Stimulated activated CD4-positive, alpha-beta T cell treated with anti-CD3 and anti-CD28 coated beads, Interleukin-12 subunit alpha, Interleukin-12 subunit beta, amount 100 ng/mL, for 48 hours (primary cell): ENCODE measurements around the gene SLC22A12.
A peak's percentile ranks its signal among the peaks of the same experiment; 100 is the strongest.

Experiments
- DNase-seq, 3 donors: peaks; one replicate each; pipeline ENCODE4 v3.0.0-alpha.2; 2020; ENCODE audit warnings: low read depth in 2 of 3, low spot score in 1 of 3

SLC22A12 gene

DNA sequence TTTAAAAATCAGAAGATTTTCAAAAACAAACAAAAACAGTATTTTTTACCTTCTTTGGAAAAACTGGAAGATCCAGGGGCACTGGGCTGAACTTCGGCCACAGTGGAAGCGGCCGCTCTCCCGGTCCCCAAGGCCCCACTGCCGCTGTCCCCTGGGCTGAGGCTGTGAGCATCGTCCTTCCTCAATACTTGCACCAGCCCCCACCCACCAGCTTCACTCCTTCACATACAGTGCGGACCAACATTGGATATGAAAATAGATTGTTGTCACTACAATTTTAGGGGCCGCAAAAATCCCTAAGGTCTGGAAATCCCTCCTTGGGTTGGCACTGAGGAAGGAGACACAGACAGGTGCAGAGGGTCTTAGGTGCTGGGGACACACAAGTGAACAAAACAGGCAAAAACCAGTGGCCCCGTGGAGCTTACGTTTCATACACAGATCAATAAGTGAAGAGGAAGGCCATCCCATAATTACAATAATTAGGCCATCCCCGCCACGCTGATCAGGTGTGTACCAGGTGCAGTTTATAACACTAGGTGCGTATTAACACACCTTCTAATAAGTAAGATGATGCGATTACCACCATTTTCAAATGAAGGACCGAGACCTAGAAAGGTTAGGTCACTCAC is 28.2 kb upstream of the SLC22A12 start:
- DNase-seq: no peak

GRCh38 chr11:64563966-64564365 is 27.1 kb upstream of the SLC22A12 start:
- DNase-seq: no peak

DNA sequence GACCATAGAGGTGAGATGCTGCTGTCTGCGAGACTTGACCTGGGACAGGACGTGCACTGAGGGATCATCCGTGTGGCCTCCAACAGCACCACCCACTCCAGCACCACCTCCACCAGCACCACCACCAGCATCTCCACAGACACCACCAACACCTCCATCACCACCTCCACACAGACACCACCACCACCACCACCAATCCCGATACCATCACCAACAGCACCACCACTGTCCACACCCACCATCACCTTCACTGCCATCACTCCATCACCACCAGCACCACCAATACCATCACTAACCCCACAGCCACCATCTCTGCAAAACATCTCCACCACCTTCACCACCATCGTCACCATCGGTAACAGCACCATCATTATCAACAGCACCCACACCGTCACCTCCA is 26.6 kb upstream of the SLC22A12 start:
- DNase-seq: no peak

DNA sequence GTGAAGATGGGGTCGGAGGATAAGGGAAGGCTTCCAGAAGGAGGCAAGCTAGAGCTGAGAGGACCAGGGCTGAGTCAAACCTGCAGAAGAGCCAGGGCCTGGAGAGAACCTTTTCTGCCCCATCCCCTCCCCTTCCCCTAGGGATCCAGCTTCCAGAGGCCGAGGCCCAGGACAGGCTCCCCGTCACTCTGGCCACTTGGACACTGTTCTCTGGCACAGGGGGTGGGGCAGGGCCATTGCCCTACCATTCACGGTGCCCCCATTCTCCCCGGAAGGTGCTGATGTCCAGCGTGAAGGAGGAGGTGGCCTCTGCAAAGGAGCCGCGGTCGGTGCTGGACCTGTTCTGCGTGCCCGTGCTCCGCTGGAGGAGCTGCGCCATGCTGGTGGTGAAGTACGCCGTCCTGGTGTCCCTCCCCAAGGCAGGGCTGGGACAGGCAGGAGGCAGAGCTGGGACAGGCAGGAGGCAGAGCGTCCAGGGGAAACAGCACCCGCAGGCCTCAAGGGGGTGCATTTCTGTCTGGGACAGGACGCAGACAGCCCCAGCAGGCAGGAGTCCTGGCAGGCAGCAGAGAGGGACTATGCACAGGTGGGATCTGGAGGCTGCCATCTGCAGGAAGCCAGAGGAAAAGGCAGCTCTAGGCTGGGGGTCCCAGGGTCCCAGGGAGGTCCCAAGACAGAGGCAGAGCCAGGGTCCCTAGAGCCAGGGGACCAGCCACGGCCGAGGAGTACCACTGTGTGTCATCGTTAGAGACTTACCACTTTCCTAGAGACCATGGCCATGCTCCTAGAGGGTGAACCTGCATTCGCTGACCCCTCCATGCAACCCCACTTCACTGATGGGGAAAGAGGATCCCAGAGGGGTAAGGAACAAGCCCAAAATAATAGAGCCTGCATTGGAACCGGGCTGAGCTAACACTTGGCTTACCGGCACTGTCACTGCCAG is 25.8 kb upstream of the SLC22A12 start:
- DNase-seq: no peak

DNA sequence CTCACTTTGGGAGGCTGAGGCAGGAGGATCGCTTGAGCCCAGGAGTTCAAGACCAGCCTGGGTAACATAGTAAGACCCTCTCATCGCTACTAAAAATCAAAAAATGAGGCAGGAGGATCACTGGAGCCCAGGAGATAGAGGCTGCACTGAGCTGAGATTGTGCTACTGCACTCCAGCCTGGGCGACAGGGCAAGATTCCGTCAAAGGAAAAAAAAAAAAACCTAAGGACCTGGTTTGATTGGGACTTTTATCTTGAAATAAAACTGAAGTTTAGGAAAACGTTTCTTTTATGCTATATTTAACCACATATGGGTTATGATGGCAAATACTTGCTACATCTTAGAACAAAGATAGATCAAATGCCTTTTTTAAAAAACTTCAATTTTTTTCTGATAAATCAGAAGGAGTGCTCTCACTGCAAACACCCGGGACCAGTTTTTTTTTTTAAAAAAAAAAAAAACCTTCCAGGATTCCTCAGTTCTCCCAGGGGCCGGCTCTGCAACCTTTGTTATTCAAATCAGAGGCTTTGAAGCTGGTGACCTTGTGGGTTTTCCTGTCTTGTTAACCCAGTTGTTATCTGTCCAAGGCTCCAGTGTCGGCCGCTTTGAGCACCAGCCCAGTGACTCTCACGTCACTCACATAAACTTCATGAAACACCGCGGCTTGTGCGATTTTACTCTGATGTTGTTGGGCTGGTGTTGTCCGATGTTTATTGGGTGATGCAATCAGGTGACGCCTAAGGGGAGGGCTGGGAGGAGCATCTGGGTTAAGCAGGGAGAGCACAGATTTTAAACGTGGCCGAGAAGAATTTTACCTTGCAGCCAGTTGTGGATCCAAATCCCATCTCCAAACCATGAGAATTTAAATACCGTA is 24.7 kb upstream of the SLC22A12 start:
- peak in 2 of 3 donors; percentile 6 to 16 for DNase-seq

DNA sequence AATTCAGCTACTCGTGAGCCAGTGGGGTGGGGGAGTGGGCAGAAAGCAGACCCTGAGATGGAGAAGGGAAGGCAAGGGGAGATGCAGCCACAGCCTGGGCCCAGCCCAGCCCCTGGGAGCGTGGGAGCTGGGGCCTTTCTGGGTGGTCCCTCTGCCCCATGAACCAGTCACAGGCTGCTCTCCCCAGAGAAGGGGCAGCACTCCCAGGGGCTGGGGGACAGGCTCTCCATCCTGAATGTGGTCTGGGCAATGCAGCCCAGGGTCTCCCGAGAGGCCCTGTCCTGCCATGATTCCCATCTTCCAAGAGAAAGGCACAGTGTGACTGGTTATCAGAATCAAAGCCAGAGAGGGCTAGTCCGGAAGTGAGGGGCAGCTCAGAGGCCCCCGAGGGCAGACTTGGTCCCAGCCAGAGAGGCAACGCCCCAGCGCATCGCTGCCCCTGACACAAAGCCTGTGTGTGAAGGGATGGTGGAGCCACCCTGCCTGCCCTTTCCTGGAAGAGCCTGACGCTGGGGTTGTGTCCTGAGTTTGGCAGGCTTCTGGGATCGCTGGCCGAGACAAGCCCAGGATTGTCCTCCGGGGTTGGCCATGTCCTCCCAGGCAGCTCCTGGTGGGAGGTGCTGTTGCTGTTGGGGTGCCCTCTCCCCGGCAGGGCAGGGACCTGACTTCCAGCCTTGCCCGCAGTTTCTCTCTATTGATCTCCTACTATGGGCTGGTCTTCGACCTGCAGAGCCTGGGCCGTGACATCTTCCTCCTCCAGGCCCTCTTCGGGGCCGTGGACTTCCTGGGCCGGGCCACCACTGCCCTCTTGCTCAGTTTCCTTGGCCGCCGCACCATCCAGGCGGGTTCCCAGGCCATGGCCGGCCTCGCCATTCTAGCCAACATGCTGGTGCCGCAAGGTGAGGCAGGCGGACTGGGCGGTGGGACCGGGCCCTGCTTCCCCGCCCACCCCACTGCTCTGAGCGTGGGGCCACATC is 23.8 kb upstream of the SLC22A12 start:
- no peak for DNase-seq

DNA sequence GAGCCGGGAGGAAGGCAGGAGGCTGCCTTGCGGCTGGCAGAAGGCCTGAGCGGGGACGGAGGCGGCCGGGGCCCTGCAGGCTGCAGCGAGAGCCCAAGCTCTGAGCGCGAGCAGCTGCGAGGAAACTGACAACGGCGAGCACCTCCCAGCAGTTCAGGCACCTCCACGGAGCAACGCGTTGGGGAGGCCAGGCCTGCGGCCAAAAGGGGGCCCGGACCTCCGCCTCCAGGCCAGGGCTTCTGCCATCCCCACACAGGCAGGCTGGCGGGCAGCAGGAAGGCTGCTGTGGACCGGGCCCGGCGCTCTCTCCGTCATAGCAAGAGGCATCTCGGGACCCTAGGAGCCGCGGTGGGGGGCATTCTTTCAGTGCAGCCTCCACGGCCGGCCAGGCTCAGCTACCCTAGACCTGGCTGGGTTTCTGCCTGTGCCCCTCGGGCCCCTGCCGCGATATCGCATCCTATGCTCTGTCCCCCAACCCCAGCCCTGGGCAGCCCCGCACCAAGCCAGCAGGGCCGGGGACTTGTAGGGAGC is 22.9 kb upstream of the SLC22A12 start:
- no peak for DNase-seq

DNA sequence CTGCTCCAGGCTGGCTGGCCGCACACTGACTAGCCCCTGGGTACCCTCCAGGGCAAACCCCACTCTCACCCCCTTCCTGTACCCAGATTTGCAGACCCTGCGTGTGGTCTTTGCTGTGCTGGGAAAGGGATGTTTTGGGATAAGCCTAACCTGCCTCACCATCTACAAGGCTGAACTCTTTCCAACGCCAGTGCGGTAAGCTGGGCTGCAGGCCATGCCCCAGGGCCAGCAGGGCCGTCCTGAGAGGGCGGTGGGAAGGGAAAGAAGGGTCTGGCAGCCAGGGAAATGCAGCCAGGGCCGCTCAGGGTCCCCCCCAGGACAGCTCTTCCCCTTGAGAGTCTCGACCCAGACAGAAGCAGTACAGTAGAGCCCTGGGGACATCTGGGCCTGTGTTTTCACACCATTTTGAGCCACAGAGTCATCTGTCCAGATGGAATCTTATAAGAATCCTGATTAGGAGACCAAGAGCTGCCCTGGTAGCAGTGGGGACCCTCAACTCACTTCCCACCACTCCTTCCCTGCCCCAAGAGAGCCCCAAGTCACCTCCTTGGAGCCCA is 22.4 kb upstream of the SLC22A12 start:
- no peak for DNase-seq

- no peak for DNase-seq
Measured at GRCh38 chr11:64569300-64569970, 21.6 kb upstream of the SLC22A12 start.

- DNase-seq: no peak
Measured at GRCh38 chr11:64570341-64570740, 20.7 kb upstream of the SLC22A12 start.

DNA sequence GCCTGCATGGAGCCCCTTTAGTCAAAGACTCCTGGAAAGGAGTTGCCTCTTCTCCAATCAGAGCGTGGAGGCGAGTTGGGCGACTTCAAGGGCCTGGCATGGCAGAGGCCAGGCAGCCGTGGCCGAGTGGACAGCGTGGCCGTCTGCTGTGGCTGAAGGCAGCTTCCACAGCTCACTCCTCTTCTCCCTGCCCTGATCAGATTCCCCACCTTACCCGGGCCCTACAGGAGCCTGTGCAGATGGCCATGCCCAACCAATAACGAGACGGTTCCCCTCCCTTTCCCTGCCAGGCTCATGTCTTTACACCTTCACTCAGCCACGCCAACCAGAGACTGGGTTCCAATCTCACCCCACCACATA is 20.0 kb upstream of the SLC22A12 start:
- no peak for DNase-seq

DNA sequence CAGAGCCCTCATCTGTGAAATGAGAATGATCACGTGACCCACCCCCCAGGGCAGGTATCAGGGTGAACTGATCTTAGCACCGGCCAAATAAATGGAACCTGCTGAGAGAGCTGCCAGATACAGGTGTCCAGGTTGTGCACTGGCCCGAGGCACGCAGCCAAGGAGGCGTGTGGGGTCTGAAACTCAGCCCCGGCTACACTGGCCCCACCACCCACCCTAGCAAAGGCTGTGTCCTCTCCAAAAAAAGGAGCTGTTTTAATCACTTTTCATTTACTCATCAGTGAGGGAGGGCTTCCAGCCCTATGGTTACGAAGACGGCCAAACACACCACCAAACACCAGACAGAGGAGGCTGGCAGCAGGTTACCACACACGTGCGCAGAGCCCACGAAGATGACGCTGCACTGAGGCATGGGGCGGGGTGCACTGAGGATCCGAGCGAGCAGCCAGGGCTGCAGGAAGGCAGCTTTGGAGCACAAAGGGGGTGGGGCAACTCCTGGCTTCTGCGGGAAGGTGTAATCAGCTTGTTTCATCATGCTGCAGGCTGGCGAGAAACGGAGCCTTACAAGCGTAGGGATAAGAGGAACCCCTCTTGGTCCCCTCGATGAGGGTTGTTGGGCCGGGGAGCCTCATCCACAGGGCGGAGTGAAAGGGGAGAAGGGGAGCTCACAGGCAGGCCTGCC is 19.5 kb upstream of the SLC22A12 start:
- no peak for DNase-seq

DNA sequence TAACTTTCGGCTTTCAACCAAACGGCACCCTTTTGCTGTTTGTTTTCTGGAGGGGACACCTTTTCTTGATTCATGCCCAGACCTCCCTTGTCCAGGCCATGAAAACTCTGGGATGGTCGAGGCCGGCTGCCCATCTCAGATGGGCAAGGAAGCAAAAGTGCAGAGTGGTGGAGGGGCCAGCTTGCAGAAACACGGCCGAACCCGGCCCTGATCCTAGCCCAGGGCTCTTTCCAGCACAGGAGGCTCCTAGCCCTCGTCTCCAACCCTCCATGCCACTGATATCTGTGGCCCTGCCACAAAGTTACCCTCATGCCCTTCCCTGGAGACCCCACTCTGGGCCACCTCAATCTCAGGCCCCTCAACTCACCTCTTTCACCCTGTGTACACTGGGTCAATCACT is 18.9 kb upstream of the SLC22A12 start:
- no peak for DNase-seq

- DNase-seq: no peak
Measured at GRCh38 chr11:64577202-64577601, 13.8 kb upstream of the SLC22A12 start.

GRCh38 chr11:64580412-64580811 is 10.6 kb upstream of the SLC22A12 start:
- DNase-seq: no peak

DNA sequence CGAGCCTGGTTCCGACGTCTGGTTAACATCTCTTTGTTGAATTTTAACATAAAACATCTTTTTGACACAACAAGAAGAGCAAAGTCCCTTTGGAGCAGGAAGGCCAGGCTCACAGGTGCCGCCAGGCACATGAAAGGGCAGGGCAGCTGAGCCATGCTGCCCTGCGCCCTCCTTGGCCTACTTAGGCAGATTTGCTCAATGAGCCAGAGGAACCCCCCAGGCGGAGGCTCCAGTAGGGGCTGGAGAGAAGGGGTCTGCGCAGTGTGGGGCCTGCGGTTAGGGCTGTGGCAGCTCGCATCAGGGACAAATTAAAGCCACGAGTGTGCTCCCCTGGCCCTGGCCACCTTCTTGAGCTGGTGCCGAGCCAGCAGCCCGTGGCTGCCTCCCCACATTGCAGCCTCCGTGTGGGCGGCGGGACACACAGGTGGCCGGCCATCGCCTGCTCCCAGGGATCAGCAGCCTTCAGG is 9.9 kb upstream of the SLC22A12 start:
- no peak for DNase-seq

- DNase-seq: no peak
Measured at GRCh38 chr11:64582885-64583284, 8.1 kb upstream of the SLC22A12 start.
